Measurements from ENCODE around the gene SLC4A11.
"Not testable (repeated sequence)": the region's sequence is repeated elsewhere in the genome, so short reads cannot be mapped to it uniquely, and the experiment has no call there.

Gene SLC4A11

GRCh38 chr20:3199976-3200755 lies 38.8 kb downstream of the SLC4A11 start:
- no peak for DNase-seq

- DNase-seq, result no peak
Measured at GRCh38 chr20:3199206-3199605, 39.8 kb downstream of the SLC4A11 start.

- no peak for DNase-seq
Measured at GRCh38 chr20:3195590-3196237, 43.3 kb downstream of the SLC4A11 start.

GRCh38 chr20:3194617-3195280 lies 44.2 kb downstream of the SLC4A11 start:
- no peak for DNase-seq

- DNase-seq, result no peak
Measured at GRCh38 chr20:3193806-3194616, 45.0 kb downstream of the SLC4A11 start.

GRCh38 chr20:3192226-3193015 lies 46.6 kb downstream of the SLC4A11 start:
- no peak for DNase-seq

GRCh38 chr20:3190681-3191111 lies 48.3 kb downstream of the SLC4A11 start:
- no peak for DNase-seq

GRCh38 chr20:3189561-3190131 lies 49.3 kb downstream of the SLC4A11 start:
- DNase-seq, result no peak

- no peak for DNase-seq
Measured at GRCh38 chr20:3188823-3189413, 50.1 kb downstream of the SLC4A11 start.

- not testable (repeated sequence) for DNase-seq
Measured at GRCh38 chr20:3187861-3188260, 51.1 kb downstream of the SLC4A11 start.

- no peak for DNase-seq
Measured at GRCh38 chr20:3183896-3184612, 54.9 kb downstream of the SLC4A11 start.

GRCh38 chr20:3182429-3182828 lies 56.6 kb downstream of the SLC4A11 start:
- DNase-seq, result not testable (repeated sequence)

GRCh38 chr20:3181270-3181669 lies 57.7 kb downstream of the SLC4A11 start:
- DNase-seq, result no peak

GRCh38 chr20:3180319-3180718 lies 58.7 kb downstream of the SLC4A11 start:
- DNase-seq, result no peak

- no peak for DNase-seq
Measured at GRCh38 chr20:3177746-3178485, 61.1 kb downstream of the SLC4A11 start.
